Astrocyte of the cerebellum (primary cell): ENCODE results near the gene SLCO4A1.

Source experiments
- DNase-seq: peaks from one replicate; pipeline ENCODE4 v3.0.0-alpha.2; 2011; ENCODE audit warnings: low read depth
- H3K4me3 ChIP-seq: 2 replicates; pipeline ENCODE4 v1.5.1; 2011; ENCODE audit warnings: mild to moderate bottlenecking, low read depth, low read length, moderate library complexity
- CTCF ChIP-seq: IDR thresholded peaks from 2 replicates; pipeline ENCODE4 v1.5.1; 2012; ENCODE audit warnings: low read length, low read depth, moderate library complexity, mild to moderate bottlenecking; ENCODE audit errors: missing control alignments
- in situ Hi-C: cut with HindIII; loops from 2 replicates; pipeline ENCODE4 v1.10.0; 2017; ENCODE audit warnings: low sequenced_read_pairs

Gene SLCO4A1

GRCh38 chr20:62655282-62656196 lies 13.2 kb downstream of the SLCO4A1 start:
- in situ Hi-C loops, result no loop called here
- no peak for DNase-seq
- no peak overlapping the region for H3K4me3 ChIP-seq
- TF ChIP-seq CTCF, result no peak

GRCh38 chr20:62656197-62656918 lies 14.1 kb downstream of the SLCO4A1 start:
- no peak for DNase-seq
- in situ Hi-C loops, result no loop called here
- TF ChIP-seq CTCF, result no peak
- no peak overlapping the region for H3K4me3 ChIP-seq

- DNase-seq, result no peak
- in situ Hi-C loops, result no loop called here
- H3K4me3 ChIP-seq, result no peak overlapping the region
- TF ChIP-seq CTCF, result no peak
Measured at GRCh38 chr20:62656919-62657588, 14.8 kb downstream of the SLCO4A1 start.

GRCh38 chr20:62657589-62657942 lies 15.3 kb downstream of the SLCO4A1 start:
- TF ChIP-seq CTCF, result no peak
- in situ Hi-C loops, result no loop called here
- no peak for DNase-seq
- no peak overlapping the region for H3K4me3 ChIP-seq

- DNase-seq, result no peak
- in situ Hi-C loops, result no loop called here
- no peak overlapping the region for H3K4me3 ChIP-seq
- no peak for TF ChIP-seq CTCF
Measured at GRCh38 chr20:62657956-62658355, 15.7 kb downstream of the SLCO4A1 start.

- no peak overlapping the region for H3K4me3 ChIP-seq
- no peak for TF ChIP-seq CTCF
- in situ Hi-C loops, result no loop called here
- no peak for DNase-seq
Measured at GRCh38 chr20:62658593-62659178, 16.4 kb downstream of the SLCO4A1 start.
